Testis (tissue), 3 donors: ENCODE data around the gene LRRC43. TPM values are rescaled to one million over a fixed set of nuclear protein-coding genes. Genes with fewer than 3 reads are reported as not detected.
"Not testable (repeated sequence)": the region's sequence is repeated elsewhere in the genome, so short reads cannot be mapped to it uniquely, and the experiment has no call there.

Source experiments
- DNase-seq: peaks from one replicate; pipeline ENCODE4 v3.0.0-alpha.2; 2019
- H3K27ac ChIP-seq, 2 donors: fragments of 200-600 bp; sonication (generic); one replicate each; pipeline ENCODE4 v1.5.1; 2019
- H3K27me3 ChIP-seq: fragments of 200-600 bp; sonication (generic); one replicate; pipeline ENCODE4 v1.5.1; 2019
- H3K36me3 ChIP-seq: fragments of 200-600 bp; sonication (generic); one replicate; pipeline ENCODE4 v1.5.1; 2017; ENCODE audit warnings: low read depth; ENCODE audit errors: missing control alignments
- H3K4me1 ChIP-seq: fragments of 200-600 bp; sonication (generic); one replicate; pipeline ENCODE4 v1.5.1; 2019
- H3K4me3 ChIP-seq, 2 donors: fragments of 200-600 bp; sonication (generic); one replicate each; pipeline ENCODE4 v1.5.1; 2017 to 2019
- H3K9me3 ChIP-seq: fragments of 200-600 bp; sonication (generic); one replicate; pipeline ENCODE4 v1.5.1; 2017
- CTCF ChIP-seq, 3 experiments: fragments of 450-650 bp in 2 of 3; fragments of 200-600 bp in 1 of 3; sonication (generic) in 1 of 3; IDR thresholded peaks; one replicate each; pipeline ENCODE4 v1.5.1; 2016 to 2019; ENCODE audit warnings: antibody characterized with exemption in 3 of 3, mild to moderate bottlenecking in 2 of 3, moderate library complexity in 1 of 3
- POLR2A ChIP-seq: fragments of 450-650 bp; IDR thresholded peaks from one replicate; pipeline ENCODE4 v1.6.1; 2017; ENCODE audit warnings: antibody characterized with exemption, mild to moderate bottlenecking, moderate library complexity
- WGBS, 2 donors: methylation state at CpG; one replicate each; pipeline ENCODE4 v1.1.5; 2018; 5-methylcytosine and 5-hydroxymethylcytosine counted together
- intact Hi-C: fragments of 100-400 bp; cut with DNase I; formaldehyde crosslinking; loops from one replicate; pipeline ENCODE4 v1.15.1; 2023; ENCODE audit warnings: low total_unique reads
- polyA plus RNA-seq: library from polyadenylated mRNA; stranded (reverse); fragments of 350-450 nt; fragmentation: Illumina TruSeq; extraction: RNeasy Lipid Tissue Mini Kit (QIAGEN cat#74804); gene quantifications from one replicate; pipeline ENCODE4 v1.2.3, GENCODE V29; 2014; ENCODE audit warnings: low read depth, low replicate concordance; ENCODE audit not compliant: insufficient read depth
- total RNA-seq, 2 donors: library from RNA; depleted of rRNA; stranded (reverse); fragments of >200 nt; gene quantifications; one replicate each; pipeline ENCODE4 v1.2.3, GENCODE V29; 2016

Gene LRRC43
- total and polyA plus RNA-seq, 3 donors from 2014 or later, result 10.8 to 16.6 (median 11.0) TPM

- Histone ChIP-seq H3K27ac (no peak overlapping the region), H3K4me1 (no peaks in the 10 kb centered on the region), H3K9me3 (no peaks in the 10 kb centered on the region), H3K27me3 (no peaks in the 10 kb centered on the region), H3K36me3 (no peaks in the 10 kb centered on the region), H3K4me3 (no peak overlapping the region)
- intact Hi-C loops, result no loop called here
- 75 to 76% methylated on average over 6 to 24 of the region's 24 CpGs for WGBS, 2 donors
- no peak for DNase-seq
- TF ChIP-seq CTCF (IDR thresholded peaks at IDR 0.05) (no peak), POLR2A (no peak)
Observed at GRCh38 chr12:122200541-122201175, 17.7 kb downstream of the LRRC43 start.

- H3K4me1 ChIP-seq, result no peaks in the 10 kb centered on the region
- H3K27me3 ChIP-seq, result no peaks in the 10 kb centered on the region
- WGBS, 2 donors, result 87 to 95% methylated on average over 4 to 5 of the region's 5 CpGs
- no peak overlapping the region for H3K27ac ChIP-seq
- DNase-seq, result no peak
- intact Hi-C loops, result no loop called here
- no peak overlapping the region for H3K4me3 ChIP-seq
- H3K9me3 ChIP-seq, result no peaks in the 10 kb centered on the region
- no peak for TF ChIP-seq POLR2A
- TF ChIP-seq CTCF (IDR thresholded peaks at IDR 0.05), result no peak
- H3K36me3 ChIP-seq, result no peaks in the 10 kb centered on the region
Observed at GRCh38 chr12:122201381-122201780, 18.5 kb downstream of the LRRC43 start.

- no peak for DNase-seq
- H3K27ac ChIP-seq, result no peak overlapping the region
- intact Hi-C loops, result no loop called here
- TF ChIP-seq CTCF (IDR thresholded peaks at IDR 0.05) (no peak), POLR2A (no peak)
- no peaks in the 10 kb centered on the region for H3K9me3 ChIP-seq
- WGBS, 2 donors, result 88 to 91% methylated on average over 6 of the region's 6 CpGs
- H3K27me3 ChIP-seq, result no peaks in the 10 kb centered on the region
- no peaks in the 10 kb centered on the region for H3K36me3 ChIP-seq
- H3K4me3 ChIP-seq, result no peak overlapping the region
- H3K4me1 ChIP-seq, result no peaks in the 10 kb centered on the region
Observed at GRCh38 chr12:122202017-122202416, 19.1 kb downstream of the LRRC43 start.

GRCh38 chr12:122202811-122203210 lies 19.9 kb downstream of the LRRC43 start:
- H3K4me1 ChIP-seq, H3K9me3 ChIP-seq, H3K27ac ChIP-seq, intact Hi-C loops, H3K27me3 ChIP-seq, DNase-seq, H3K36me3 ChIP-seq: not testable (repeated sequence)
- 39 to 52% methylated on average over 19 of the region's 19 CpGs for WGBS, 2 donors
- peak overlapping the region; percentile 51 to 66 for H3K4me3 ChIP-seq

GRCh38 chr12:122203301-122204166 lies 20.6 kb downstream of the LRRC43 start, which contains the start of gene B3GNT4:
TSS of gene B3GNT4 (plus strand) at chr12:122203709. CDS start at chr12:122204619, 910 bp downstream.
- Histone ChIP-seq H3K27ac (no peak within 1 kb of the TSS), H3K9me3 (no peaks in the 10 kb centered on the region), H3K36me3 (no peaks in the 10 kb centered on the region), H3K4me3 (peak within 1 kb of the TSS; percentile 51 to 66), H3K4me1 (no peaks in the 10 kb centered on the region), H3K27me3 (no peaks in the 10 kb centered on the region)
- TF ChIP-seq POLR2A, result no peak
- TF ChIP-seq CTCF (IDR thresholded peaks at IDR 0.05), result no peak
- peak; percentile 76 for DNase-seq
- intact Hi-C loops, result no loop called here
- 0% methylated on average over 1 to 64 of the region's 104 CpGs for WGBS, 2 donors
